CD4-positive, alpha-beta memory T cell (primary cell): ENCODE measurements around the gene SPRYD3. TPM values are rescaled to one million over a fixed set of nuclear protein-coding genes. Genes with fewer than 3 reads are reported as not detected.

ENCODE experiments used
- CTCF ChIA-PET: fragments of 350-600 bp; sonication (Branson Sonifier 250); formaldehyde crosslinking; loops from one replicate; lab custom pipeline; 2021; ENCODE audit warnings: inconsistent platforms; ENCODE audit not compliant: partially characterized antibody; lab: Charles Lee
- POLR2A ChIA-PET: fragments of 350-600 bp; sonication (Branson Sonifier 250); formaldehyde crosslinking; loops from one replicate; lab custom pipeline; 2021; ENCODE audit not compliant: partially characterized antibody; lab: Charles Lee
- DNase-seq, 5 donors: peaks; one replicate each; pipeline versions ENCODE4 v3.0.0 to v3.0.0-alpha.2; 2020 to 2022; ENCODE audit warnings: mixed read lengths in 1 of 5
- H3K27ac ChIP-seq: one replicate; pipeline ENCODE4 v1.7.0; 2013; ENCODE audit warnings: low read depth, low read length
- H3K27me3 ChIP-seq: 2 replicates; pipeline ENCODE4 v1.7.0; 2013; ENCODE audit warnings: mild to moderate bottlenecking, low read length, moderate library complexity; ENCODE audit not compliant: insufficient read depth
- H3K36me3 ChIP-seq: 2 replicates; pipeline ENCODE4 v1.7.0; 2013; ENCODE audit warnings: mild to moderate bottlenecking, low read length, moderate library complexity; ENCODE audit not compliant: insufficient read depth
- H3K4me1 ChIP-seq: 2 replicates; pipeline ENCODE4 v1.7.0; 2013; ENCODE audit warnings: mild to moderate bottlenecking, low read length, moderate library complexity; ENCODE audit not compliant: insufficient read depth
- H3K4me3 ChIP-seq, 2 donors: one replicate each; pipeline ENCODE4 v1.7.0; 2013; ENCODE audit warnings: low read length in 2 of 2, mild to moderate bottlenecking in 1 of 2
- H3K9me3 ChIP-seq, 2 donors: one replicate each; pipeline ENCODE4 v1.7.0; 2013; ENCODE audit warnings: low read length in 2 of 2, control low read depth in 1 of 2; ENCODE audit not compliant: control insufficient read depth in 1 of 2
- H3K27ac Mint-ChIP-seq, 7 donors: one replicate each; pipeline ENCODE4 v1.8.0; 2020 to 2021; ENCODE audit warnings: mixed read lengths in 7 of 7, mild to moderate bottlenecking in 6 of 7, inconsistent platforms in 3 of 7, moderate library complexity in 3 of 7
- H3K27me3 Mint-ChIP-seq, 2 donors: one replicate each; pipeline ENCODE4 v1.8.0; 2020 to 2021; ENCODE audit warnings: mixed read lengths in 2 of 2
- H3K36me3 Mint-ChIP-seq, 2 donors: one replicate each; pipeline ENCODE4 v1.8.0; 2020 to 2021; ENCODE audit warnings: mixed read lengths in 2 of 2, inconsistent platforms in 1 of 2, mild to moderate bottlenecking in 1 of 2
- H3K4me1 Mint-ChIP-seq, 4 donors: one replicate each; pipeline ENCODE4 v1.8.0; 2020 to 2021; ENCODE audit warnings: mixed read lengths in 4 of 4, mild to moderate bottlenecking in 1 of 4
- H3K4me3 Mint-ChIP-seq, 8 donors: one replicate each; pipeline ENCODE4 v1.8.0; 2020 to 2021; ENCODE audit warnings: mixed read lengths in 8 of 8, mild to moderate bottlenecking in 7 of 8, moderate library complexity in 6 of 8, inconsistent platforms in 3 of 8
- H3K9me3 Mint-ChIP-seq, 8 donors: one replicate each; pipeline ENCODE4 v1.8.0; 2020 to 2021; ENCODE audit warnings: mixed read lengths in 8 of 8, mild to moderate bottlenecking in 5 of 8, inconsistent platforms in 3 of 8, moderate library complexity in 1 of 8
- intact Hi-C: fragments of 100-400 bp; cut with micrococcal nuclease; formaldehyde crosslinking; loops from one replicate; pipeline ENCODE4 v1.15.1; 2023
- polyA plus RNA-seq, 2 donors: library from polyadenylated mRNA; unstranded; fragments of 300-500 nt; fragmentation: Illumina TruSeq; gene quantifications; one replicate each; pipeline ENCODE4 v1.2.3, GENCODE V29; 2021
- total RNA-seq, 2 experiments: library from RNA; stranded (reverse); gene quantifications; one replicate each; pipeline ENCODE4 v1.2.3, GENCODE V29; 2021

Gene SPRYD3
- total and polyA plus RNA-seq, 4 experiments from 2014 or later = 54.2 to 71.7 (median 56.8) TPM

GRCh38 chr12:53093777-53094393 lies 14.7 kb upstream of the SPRYD3 start:
- Histone ChIP-seq H3K4me1 (peaks cover 23% of the 10 kb centered on the region), H3K27ac (no peak overlapping the region), H3K27me3 (no peaks in the 10 kb centered on the region), H3K4me3 (no peak overlapping the region), H3K36me3 (no peaks in the 10 kb centered on the region), H3K9me3 (no peaks in the 10 kb centered on the region)
- intact Hi-C loops = no loop called here
- Mint-ChIP-seq H3K4me1 (peaks cover 12 to 24% (median 15%) of the 10 kb centered on the region in 4 donors), H3K36me3 (no peaks in the 10 kb centered on the region), H3K27ac (peak overlapping the region in 1 of 7 donors; percentile 37), H3K4me3 (peak overlapping the region in 1 of 8 donors; percentile 45), H3K9me3 (no peaks in the 10 kb centered on the region), H3K27me3 (peaks cover 0 to 3% of the 10 kb centered on the region in 2 donors)
- ChIA-PET POLR2A (interaction anchor here (2.0 kb wide), 1 partner anchor 14 kb away, joined by 8 read pairs; the partner anchor contains the start of gene SPRYD3), CTCF (interaction anchor here (14.7 kb wide), 1 partner anchor 20 kb away, joined by 511 read pairs; the partner anchor contains the start of gene SPRYD3)
- no peak for DNase-seq

- Mint-ChIP-seq H3K36me3 (no peaks in the 10 kb centered on the region), H3K4me1 (peaks cover 0 to 6% (median under 1%) of the 10 kb centered on the region in 4 donors), H3K27me3 (peaks cover 2 to 13% of the 10 kb centered on the region in 2 donors), H3K9me3 (no peaks in the 10 kb centered on the region), H3K27ac (peak overlapping the region in 1 of 7 donors; percentile 17), H3K4me3 (peak overlapping the region in 2 of 8 donors; percentile 1 to 6)
- peaks cover 4% of the 10 kb centered on the region for H3K4me1 ChIP-seq
- no peaks in the 10 kb centered on the region for H3K9me3 ChIP-seq
- no peaks in the 10 kb centered on the region for H3K27me3 ChIP-seq
- no peak overlapping the region for H3K27ac ChIP-seq
- no peaks in the 10 kb centered on the region for H3K36me3 ChIP-seq
- intact Hi-C loops = no loop called here
- DNase-seq = no peak
- CTCF ChIA-PET = interaction anchor here (1.2 to 14.7 kb wide), 3 partner anchors 11 to 35 kb away, joined by 3 to 511 read pairs (median 3); partner anchors contain the start of gene SPRYD3
- H3K4me3 ChIP-seq = no peak overlapping the region
- POLR2A ChIA-PET = interaction anchor here (1.4 kb wide), 1 partner anchor 12 kb away, joined by 3 read pairs; the partner anchor contains the start of gene SPRYD3
Measured at GRCh38 chr12:53091756-53092155, 12.6 kb upstream of the SPRYD3 start.

- Histone ChIP-seq H3K4me3 (no peak overlapping the region), H3K27ac (no peak overlapping the region), H3K27me3 (no peaks in the 10 kb centered on the region), H3K9me3 (no peaks in the 10 kb centered on the region), H3K4me1 (peaks cover 4% of the 10 kb centered on the region), H3K36me3 (no peaks in the 10 kb centered on the region)
- intact Hi-C loops = no loop called here
- Mint-ChIP-seq H3K4me1 (peaks cover 0 to 1% (median 0%) of the 10 kb centered on the region in 4 donors), H3K9me3 (no peaks in the 10 kb centered on the region), H3K4me3 (no peak overlapping the region), H3K27me3 (peaks cover 2 to 17% of the 10 kb centered on the region in 2 donors), H3K27ac (no peak overlapping the region), H3K36me3 (no peaks in the 10 kb centered on the region)
- no peak for DNase-seq
- ChIA-PET CTCF (interaction anchor here (0.7 to 14.7 kb wide), 3 partner anchors 9 to 16 kb away, joined by 3 to 511 read pairs (median 3); partner anchors contain the start of genes SOAT2 and SPRYD3), POLR2A (no interaction called here)
Measured at GRCh38 chr12:53090554-53090953, 11.4 kb upstream of the SPRYD3 start.

- H3K36me3 ChIP-seq = no peaks in the 10 kb centered on the region
- intact Hi-C loops = no loop called here
- H3K9me3 ChIP-seq = no peaks in the 10 kb centered on the region
- POLR2A ChIA-PET = no interaction called here
- H3K27ac Mint-ChIP-seq = no peak overlapping the region
- H3K4me3 Mint-ChIP-seq = no peak overlapping the region
- no peak overlapping the region for H3K4me3 ChIP-seq
- H3K36me3 Mint-ChIP-seq = no peaks in the 10 kb centered on the region
- no peaks in the 10 kb centered on the region for H3K9me3 Mint-ChIP-seq
- no peak for DNase-seq
- peaks cover 0 to 1% (median 0%) of the 10 kb centered on the region in 4 donors for H3K4me1 Mint-ChIP-seq
- no peaks in the 10 kb centered on the region for H3K27me3 ChIP-seq
- CTCF ChIA-PET = interaction anchor here (1.0 to 14.7 kb wide), 2 partner anchors 13 to 16 kb away, joined by 3 to 511 read pairs; partner anchors contain the start of genes SOAT2 and SPRYD3
- no peak overlapping the region for H3K27ac ChIP-seq
- H3K27me3 Mint-ChIP-seq = peaks cover 2 to 18% of the 10 kb centered on the region in 2 donors
- H3K4me1 ChIP-seq = peaks cover 4% of the 10 kb centered on the region
Measured at GRCh38 chr12:53090105-53090504, 10.9 kb upstream of the SPRYD3 start.

- no peaks in the 10 kb centered on the region for H3K9me3 ChIP-seq
- no peak for DNase-seq
- H3K27me3 ChIP-seq = no peaks in the 10 kb centered on the region
- CTCF ChIA-PET = interaction anchor here (0.9 to 27.0 kb wide), 7 partner anchors 10 to 35 kb away, joined by 3 to 511 read pairs (median 3); partner anchors contain the start of genes IGFBP6 and SOAT2
- Mint-ChIP-seq H3K27me3 (peaks cover 2 to 18% of the 10 kb centered on the region in 2 donors), H3K4me3 (no peak overlapping the region), H3K27ac (no peak overlapping the region), H3K4me1 (no peaks in the 10 kb centered on the region), H3K36me3 (no peaks in the 10 kb centered on the region), H3K9me3 (no peaks in the 10 kb centered on the region)
- POLR2A ChIA-PET = interaction anchor here (1.5 kb wide), 1 partner anchor 11 kb away, joined by 3 read pairs; the partner anchor contains the start of gene IGFBP6
- H3K4me1 ChIP-seq = no peaks in the 10 kb centered on the region
- H3K27ac ChIP-seq = no peak overlapping the region
- no peak overlapping the region for H3K4me3 ChIP-seq
- intact Hi-C loops = no loop called here
- H3K36me3 ChIP-seq = no peaks in the 10 kb centered on the region
Measured at GRCh38 chr12:53086361-53086760, 7.2 kb upstream of the SPRYD3 start.

GRCh38 chr12:53082637-53083175 lies 3.5 kb upstream of the SPRYD3 start:
- H3K4me3 Mint-ChIP-seq = no peak overlapping the region
- no peaks in the 10 kb centered on the region for H3K36me3 ChIP-seq

More at GRCh38 chr12:53082637-53083175, 3.5 kb upstream of the SPRYD3 start:
- Mint-ChIP-seq H3K36me3 (peaks cover 0 to 6% of the 10 kb centered on the region in 2 donors), H3K4me1 (peaks cover 11 to 31% (median 20%) of the 10 kb centered on the region in 4 donors), H3K27me3 (peaks cover 0 to 10% of the 10 kb centered on the region in 2 donors), H3K9me3 (no peaks in the 10 kb centered on the region), H3K27ac (no peak overlapping the region)
- H3K9me3 ChIP-seq = no peaks in the 10 kb centered on the region
- no peak overlapping the region for H3K4me3 ChIP-seq
- H3K4me1 ChIP-seq = peaks cover 15% of the 10 kb centered on the region
- H3K27ac ChIP-seq = no peak overlapping the region
- POLR2A ChIA-PET = interaction anchor here (1.9 kb wide), 1 partner anchor 16 kb away, joined by 6 read pairs; the partner anchor contains the start of gene IGFBP6
- no peak for DNase-seq
- CTCF ChIA-PET = interaction anchor here (27.0 kb wide), 1 partner anchor 14 kb away, joined by 511 read pairs; the partner anchor contains the start of genes IGFBP6 and SOAT2
- no peaks in the 10 kb centered on the region for H3K27me3 ChIP-seq
- intact Hi-C loops = no loop called here
